ENCODE data around the gene WDR59. TPM values are rescaled to one million over a fixed set of nuclear protein-coding genes. Genes with fewer than 3 reads are reported as not detected.
"Not testable (repeated sequence)": the region's sequence is repeated elsewhere in the genome, so short reads cannot be mapped to it uniquely, and the experiment has no call there.

The WDR59 gene
- total RNA-seq, 1 experiment from 2014 or later: 6.4 TPM

DNA sequence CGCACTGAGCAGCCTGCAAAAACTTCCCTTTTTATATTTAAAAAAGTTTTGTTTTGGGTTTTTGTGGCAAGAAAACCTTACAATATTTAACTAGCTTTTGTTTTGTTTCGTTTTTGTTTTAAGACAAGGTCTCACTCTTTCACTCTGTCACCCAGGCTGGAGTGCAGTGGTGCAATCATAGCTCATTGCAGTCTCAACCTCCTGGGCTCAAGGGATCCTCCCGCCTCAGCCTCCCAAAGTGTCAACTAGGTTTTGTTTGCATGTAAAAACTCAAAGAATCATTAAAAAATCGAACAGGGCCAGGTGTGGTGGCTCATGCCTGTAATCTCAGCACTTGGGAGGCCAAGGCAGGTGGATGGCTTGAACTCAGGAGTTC, 132.4 kb downstream of the WDR59 start:
- no peak for DNase-seq (ENCODE audit: low read depth)

DNA sequence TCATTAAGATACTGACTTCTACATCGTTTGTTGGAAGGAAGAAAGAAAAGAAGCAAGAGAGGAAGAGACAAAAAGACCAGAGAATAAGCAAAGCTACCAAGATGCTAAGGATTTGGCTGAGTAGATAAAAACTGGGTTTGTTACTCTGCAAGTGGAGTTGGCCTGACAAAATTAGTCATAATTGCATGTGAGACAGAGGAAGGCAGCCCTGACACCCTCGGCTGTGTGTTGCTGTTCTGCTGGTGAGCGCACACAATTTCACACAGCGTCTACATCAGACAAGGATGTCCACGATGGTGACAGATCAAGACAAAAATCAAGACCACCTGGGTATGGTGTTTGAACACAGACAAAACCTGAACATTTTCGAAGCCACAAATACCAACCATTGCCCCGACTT, 134.9 kb downstream of the WDR59 start:
- DNase-seq (ENCODE audit: low read depth): no peak

DNA sequence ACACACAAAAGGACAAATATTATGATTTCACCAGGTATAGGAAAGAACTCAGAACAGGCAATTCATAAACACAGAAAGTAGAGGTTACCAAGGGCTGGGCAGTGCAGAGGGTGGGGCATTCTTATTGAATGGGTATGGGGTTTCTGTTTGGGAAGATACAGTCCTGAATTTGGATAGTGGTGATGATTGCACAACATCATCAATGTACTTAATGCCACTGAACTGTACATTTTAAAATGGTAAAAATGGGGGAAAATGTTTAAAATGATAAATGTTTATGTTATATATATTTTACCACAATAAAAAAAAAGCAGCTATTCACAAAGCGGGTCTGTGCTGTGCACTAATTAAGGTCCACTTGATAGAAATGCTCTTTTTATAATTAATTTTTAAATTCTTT, 137.7 kb downstream of the WDR59 start:
- no peak for DNase-seq (ENCODE audit: low read depth)

DNA sequence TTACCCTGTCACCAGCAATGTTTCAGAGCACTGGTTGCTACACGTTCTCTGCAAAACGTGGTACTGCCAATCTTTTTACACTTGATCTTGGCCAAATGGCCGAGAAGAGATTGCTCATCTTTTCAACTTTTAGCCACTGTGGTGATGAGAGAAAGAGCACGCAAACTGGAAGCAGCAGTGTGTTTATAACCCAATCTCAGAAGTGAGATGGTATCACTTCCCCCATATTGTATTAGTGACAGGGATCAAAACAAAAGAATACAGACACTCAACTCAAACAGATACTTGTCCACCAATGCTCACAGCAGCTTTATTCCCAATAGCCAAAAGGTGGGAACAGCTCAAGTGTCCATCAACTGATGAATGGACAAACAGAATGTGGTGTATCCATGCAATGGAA, 138.2 kb downstream of the WDR59 start:
- no peak for DNase-seq (ENCODE audit: low read depth)

DNA sequence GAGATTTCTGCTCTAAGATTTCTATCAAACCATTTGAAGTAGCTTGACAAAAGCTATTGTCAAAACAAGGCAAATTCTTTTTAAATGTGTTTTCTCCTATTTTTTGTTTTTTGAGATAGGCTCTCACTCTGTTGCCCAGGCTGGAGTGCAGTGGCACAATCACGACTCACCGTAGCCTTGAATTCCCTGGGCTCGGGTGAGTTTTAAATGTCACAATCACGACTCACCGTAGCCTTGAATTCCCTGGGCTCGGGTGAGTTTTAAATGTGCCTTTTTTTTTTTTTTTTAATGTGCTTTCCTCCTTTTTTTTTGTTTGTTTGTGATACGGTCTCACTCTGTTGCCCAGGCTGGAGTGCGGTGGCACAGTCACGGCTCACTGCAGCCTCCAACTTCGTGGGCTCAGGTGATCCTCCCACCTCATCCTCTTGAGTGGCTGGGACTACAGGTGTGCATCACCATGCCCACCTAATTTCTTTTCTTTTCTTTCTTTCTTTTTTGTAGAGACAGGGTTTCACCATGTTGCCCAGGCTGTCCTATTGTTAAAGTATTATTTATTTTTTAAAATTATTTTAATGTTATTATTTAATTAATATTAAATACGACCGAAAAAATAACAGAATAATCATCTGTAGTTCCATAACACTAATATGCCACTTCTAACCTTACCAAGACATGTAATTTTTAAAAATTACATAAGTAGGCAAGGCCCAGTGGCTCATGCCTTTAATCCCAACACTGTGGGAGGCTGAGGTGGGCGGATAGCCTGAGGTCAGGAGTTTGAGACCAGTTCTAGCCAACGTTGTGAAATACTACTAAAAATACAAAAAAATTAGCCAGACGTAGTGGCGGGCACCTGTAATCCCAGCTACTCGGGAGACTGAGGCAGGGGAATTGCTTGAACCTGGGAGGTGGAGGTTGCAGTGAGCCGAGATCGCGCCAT, 140.6 kb downstream of the WDR59 start:
- DNase-seq (ENCODE audit: low read depth): no peak

DNA sequence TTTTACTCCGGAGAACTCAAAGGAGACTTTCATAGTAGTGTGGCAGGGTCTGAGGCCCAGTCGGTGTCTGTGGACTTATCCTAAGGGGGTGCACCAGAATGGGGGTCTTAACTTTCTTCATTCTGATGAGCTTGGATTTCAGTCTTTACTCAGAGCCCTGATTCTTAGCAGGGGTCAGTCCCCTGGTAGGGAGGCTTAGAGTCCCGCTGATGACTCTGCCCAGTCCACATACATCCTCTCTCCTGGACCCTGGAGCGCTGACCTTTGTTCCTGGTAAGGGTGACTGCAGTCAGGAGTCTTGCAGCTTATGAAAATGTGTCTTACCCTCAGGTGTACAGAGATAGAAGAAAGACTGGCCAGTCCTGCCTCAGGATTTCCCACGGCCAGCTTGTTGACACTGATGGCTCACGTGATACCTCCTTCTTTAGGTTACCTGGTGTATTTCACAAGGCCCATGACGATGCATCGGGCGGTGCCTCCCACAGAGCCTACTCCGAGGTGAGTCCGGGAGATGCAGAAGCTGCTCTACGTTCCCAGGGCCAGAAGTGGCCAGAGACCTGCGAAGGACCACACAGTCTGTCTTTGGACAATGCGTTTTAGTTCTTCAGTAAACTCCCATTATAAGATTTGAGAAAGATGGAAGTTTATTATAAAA, 141.4 kb downstream of the WDR59 start:
- DNase-seq (ENCODE audit: low read depth): not testable (repeated sequence)

DNA sequence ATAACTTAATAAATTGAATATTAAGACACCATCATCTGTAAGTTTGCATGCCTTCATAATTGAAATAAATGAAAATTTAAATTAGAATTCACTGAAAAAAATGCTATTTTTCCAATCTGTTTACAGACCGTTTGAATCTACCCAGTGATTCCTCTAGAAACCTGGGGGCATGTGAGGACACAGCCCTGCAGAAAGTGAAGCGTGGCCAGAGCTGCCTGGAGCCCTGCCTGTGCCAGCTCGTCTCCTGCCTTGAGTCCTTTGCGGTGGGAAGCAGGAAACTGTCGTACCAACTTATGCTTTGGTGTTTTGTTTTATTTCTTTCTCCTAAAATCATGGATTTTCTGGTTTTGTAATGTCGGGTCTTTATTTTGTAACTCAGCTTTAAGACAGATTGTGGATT, 142.5 kb downstream of the WDR59 start:
- DNase-seq (ENCODE audit: low read depth): peak; percentile 37

DNA sequence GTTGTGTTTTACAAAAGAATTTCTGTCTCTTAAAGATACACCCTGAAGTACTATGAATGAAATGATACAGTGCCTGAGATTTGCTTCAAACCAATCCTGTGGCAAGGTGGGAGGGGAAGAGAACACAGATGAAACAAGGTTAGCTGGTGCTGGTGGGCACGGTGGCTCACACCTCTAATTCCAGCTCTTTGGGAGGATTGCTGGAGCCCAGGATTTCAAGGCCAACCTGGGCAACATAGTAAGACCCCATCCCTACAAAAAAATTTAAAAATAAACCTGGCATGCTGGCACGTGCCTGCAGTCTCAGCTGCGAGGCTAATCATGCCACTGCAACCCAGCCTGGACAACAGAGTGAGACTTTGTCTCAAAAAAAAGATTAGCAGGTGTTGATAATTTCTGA, 143.0 kb downstream of the WDR59 start:
- no peak for DNase-seq (ENCODE audit: low read depth)

DNA sequence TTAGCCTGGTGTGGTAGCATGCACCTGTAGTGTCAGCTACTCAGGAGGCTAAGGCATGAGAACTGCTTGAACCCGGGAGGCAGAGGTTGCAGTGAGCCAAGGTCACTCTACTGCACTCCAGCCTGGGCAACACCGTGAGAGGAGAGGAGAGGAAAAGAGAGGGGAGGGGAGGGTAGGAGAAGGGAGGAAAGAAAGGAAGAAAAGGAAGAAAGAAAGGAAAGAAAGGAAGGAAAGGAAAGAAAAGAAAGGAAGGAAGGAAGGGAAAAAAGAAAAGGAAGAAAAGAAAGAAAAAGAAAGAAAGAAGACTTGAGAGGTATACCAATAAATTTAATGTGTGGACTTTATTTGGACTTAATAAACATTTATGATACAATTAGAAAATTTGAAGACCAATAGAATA, 143.5 kb downstream of the WDR59 start:
- no peak for DNase-seq (ENCODE audit: low read depth)

DNA sequence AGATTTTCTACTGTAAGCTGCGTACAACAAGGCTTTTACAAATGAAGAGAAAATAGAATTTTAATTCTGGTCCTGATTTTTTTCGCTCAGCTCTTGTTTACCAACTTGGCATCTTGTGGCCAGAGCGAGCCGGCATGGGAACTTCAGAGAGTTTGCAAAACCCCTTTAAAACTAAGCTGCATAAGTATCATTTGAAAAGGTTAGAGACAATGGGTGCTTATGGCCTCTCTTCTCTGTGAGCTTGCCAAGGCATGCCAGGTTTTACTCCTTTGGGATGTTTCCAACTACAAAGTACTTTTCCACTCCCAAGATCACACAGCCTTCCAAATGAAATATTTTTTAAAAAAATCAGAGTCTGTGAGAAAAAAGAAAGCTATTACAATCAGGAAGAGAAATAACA, 147.9 kb downstream of the WDR59 start:
- no peak for DNase-seq (ENCODE audit: low read depth)

DNA sequence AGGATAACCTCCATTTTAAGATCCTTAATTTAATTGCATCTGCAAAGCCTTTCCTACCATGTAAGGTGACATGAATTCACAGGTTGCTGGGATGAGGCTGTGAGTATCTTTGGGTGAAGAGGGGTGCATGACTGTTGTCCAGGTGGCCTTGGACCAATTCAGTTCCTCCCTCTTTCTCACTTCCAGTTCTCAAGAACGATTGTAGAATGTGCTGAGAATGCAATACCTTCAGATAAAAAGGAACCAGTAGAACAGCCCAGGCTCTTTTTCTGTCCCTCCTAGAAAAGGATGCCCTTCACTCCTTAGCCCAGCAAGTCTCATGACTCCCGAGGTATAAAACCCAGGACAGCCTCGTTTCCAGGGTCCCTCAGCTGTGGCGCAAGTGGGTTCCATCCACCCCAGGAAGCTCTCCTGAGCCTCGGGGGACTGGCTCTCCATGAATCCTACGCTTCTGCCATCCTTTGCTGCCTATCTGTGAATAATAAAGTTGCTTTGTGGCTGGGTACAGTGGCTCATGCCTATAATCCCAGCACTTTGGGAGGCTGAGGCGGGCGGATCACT, 148.7 kb downstream of the WDR59 start:
- no peak for DNase-seq (ENCODE audit: low read depth)

DNA sequence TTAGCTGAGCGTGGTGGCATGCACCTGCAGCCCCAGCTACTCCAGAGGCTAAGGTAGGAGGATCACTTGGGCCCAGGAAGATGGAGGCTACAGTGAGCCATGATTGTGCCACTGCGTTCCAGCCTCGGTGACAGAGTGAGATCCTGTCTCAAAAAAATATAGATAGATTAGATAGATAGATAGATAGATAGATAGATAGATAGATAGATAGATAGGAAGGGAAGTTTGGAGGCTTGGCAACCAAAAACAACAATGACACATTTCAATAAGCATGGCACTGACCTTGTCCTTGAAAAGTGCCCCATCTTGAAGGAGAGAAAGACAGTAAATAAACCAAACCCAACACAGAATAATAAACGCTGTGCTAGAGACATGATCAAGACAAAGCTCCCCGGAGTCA, 152.7 kb downstream of the WDR59 start:
- DNase-seq (ENCODE audit: low read depth): no peak

DNA sequence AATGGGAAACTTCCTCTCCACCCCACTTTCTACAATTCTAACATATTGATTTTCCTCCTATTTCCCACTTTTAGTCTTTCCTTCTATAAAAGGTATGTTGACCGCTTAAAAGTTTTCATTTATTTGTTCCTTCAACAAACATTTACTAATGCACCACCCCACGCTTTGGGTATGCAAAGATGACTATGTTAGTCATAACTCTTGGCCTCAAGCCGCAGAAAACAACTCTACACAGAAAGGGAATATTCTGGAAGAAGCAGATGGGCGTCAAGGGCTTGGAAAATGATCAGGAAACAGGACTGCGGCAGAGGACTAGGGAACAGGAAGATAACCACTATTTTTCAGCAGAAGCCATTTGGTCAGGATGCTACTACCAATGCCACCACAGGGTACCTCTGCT, 153.5 kb downstream of the WDR59 start:
- no peak for DNase-seq (ENCODE audit: low read depth)

DNA sequence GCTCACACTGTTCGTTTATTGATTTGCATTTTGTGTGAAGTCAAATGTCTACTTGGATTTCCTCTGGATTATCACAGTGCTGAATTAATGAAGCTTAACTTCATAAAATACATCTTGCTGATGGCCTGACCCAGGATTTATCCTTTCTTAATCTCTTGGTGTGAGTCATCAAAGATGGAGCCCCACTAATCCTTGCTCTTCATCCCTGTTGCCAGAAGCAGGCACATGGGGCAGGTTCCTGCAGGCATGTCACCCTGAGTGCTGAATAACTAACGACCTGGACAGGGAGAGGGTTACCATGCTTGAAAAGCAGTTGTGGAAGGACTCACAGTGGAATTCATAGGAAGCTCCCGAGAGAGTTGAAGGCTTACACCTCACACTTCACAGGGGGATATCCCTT, 154.3 kb downstream of the WDR59 start:
- no peak for DNase-seq (ENCODE audit: low read depth)

DNA sequence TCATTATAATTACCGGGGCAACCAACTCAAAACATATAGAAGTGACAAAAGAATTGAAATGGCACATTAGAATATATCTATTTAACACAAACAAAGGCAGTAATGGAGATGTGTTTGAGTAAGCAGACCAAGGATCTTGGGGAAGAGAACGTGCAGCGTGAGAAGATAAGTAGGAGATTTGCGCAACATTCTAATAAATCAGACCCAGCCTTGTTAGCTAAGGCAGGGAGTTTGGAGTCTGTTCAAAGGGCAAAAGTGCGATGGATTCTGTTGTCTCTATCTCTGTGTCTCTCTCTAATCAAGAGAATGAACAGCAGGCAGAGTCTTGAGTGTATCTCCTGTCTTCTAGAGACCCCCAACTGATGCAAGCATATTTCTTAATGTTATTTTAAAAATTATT, 155.3 kb downstream of the WDR59 start:
- DNase-seq (ENCODE audit: low read depth): no peak

DNA sequence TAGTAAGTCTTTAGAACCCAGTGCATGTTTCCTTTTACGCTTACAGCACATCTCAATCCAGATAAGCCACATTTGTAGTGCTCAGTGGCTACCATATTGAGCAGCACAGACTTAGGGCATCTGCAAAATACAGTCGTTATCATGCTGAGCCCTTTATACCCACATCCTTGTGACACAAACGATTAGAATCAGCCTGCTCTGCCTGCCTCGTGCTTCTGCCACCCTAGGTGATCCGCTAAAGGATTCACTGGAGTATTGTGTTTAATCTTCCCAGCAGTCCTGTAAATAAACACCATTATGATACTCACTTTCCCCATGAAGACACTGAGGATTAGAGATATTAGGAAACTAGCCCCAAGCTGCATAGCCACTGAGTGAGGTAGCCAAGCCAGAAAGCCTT, 159.0 kb downstream of the WDR59 start:
- no peak for DNase-seq (ENCODE audit: low read depth)

DNA sequence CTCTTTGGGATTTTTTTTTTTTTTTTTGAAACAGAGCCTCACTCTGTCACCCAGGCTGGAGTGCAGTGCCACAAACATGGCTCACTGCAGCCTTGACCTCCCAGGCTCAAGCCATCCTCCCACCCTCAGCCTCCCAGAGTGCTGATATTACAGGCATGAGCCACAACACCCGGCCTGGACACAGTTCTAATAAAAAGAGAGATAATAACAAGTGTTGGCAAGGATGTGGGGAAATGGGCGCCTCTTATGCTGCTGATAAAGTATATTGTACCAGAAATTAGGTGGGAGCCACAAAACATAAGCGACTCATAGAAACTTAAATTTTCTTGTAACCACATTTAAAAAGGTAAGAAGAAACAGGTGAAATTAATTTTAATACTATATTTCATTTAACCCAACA, 159.9 kb downstream of the WDR59 start:
- DNase-seq (ENCODE audit: low read depth): no peak

Other genes with a start within 250 kb of the WDR59 start
- gene FA2H, start 210.3 kb downstream of the WDR59 start, total RNA-seq (2014; rRNA removed; shearing (Covaris generic)): not detected in 2 replicates
- gene ZNRF1, start 13.9 kb upstream of the WDR59 start, total RNA-seq (2014; rRNA removed; shearing (Covaris generic)): 13.6 and 19.3 TPM in 2 replicates
- gene LDHD, start 131.7 kb upstream of the WDR59 start, total RNA-seq (2014; rRNA removed; shearing (Covaris generic)): 0.42 TPM in 2 replicates
- 14.4 and 14.6 TPM in 2 replicates for gene ZFP1, start 163.4 kb upstream of the WDR59 start, total RNA-seq (2014; rRNA removed; shearing (Covaris generic))
- gene CTRB2, start 222.0 kb upstream of the WDR59 start, total RNA-seq (2014; rRNA removed; shearing (Covaris generic)): not detected in 2 replicates
- gene CTRB1, start 233.9 kb upstream of the WDR59 start, total RNA-seq (2014; rRNA removed; shearing (Covaris generic)): not detected in 2 replicates

Data from M059J (cell line).